HT1080 (cell line): Measurements from ENCODE around the gene CARS2. TPM values are rescaled to one million over a fixed set of nuclear protein-coding genes. Genes with fewer than 3 reads are reported as not detected.
"Not testable (repeated sequence)": the region's sequence is repeated elsewhere in the genome, so short reads cannot be mapped to it uniquely, and the experiment has no call there.

Source experiments
- DNase-seq: peaks from one replicate; pipeline ENCODE4 v3.0.0-alpha.2; 2015; ENCODE audit warnings: low read depth
- total RNA-seq: library from RNA; depleted of rRNA; stranded (reverse); fragments of >200 nt; shearing (Covaris generic); gene quantifications from 2 replicates; pipeline ENCODE4 v1.2.3, GENCODE V29; 2014

Gene CARS2
- total RNA-seq, 1 experiment from 2014 or later, result 88.4 TPM

- DNase-seq, result no peak
Measured at GRCh38 chr13:110620596-110620995, 85.3 kb downstream of the CARS2 start.

GRCh38 chr13:110618780-110619179, 87.1 kb downstream of the CARS2 start:
- no peak for DNase-seq

DNA sequence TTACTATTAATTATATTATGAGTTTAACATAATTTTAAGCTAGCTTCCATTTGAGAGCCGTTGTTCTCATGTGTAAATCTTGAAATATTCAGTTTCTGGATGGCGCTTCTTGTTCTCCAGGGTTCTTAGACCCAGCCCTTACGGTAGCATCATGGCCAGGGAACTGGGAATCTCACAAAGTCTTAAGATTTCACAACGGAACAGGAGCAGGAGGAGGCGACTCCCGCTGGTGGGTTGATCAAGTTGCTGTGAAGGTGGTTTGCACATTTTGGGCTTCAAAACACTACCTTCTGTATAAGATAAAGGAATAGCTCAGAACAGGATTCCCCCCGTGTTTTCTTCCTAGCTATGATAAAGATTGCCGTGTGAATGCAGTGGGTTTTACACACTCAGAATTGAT, 87.7 kb downstream of the CARS2 start:
- no peak for DNase-seq

- no peak for DNase-seq
Measured at GRCh38 chr13:110617321-110618072, 88.4 kb downstream of the CARS2 start.

DNA sequence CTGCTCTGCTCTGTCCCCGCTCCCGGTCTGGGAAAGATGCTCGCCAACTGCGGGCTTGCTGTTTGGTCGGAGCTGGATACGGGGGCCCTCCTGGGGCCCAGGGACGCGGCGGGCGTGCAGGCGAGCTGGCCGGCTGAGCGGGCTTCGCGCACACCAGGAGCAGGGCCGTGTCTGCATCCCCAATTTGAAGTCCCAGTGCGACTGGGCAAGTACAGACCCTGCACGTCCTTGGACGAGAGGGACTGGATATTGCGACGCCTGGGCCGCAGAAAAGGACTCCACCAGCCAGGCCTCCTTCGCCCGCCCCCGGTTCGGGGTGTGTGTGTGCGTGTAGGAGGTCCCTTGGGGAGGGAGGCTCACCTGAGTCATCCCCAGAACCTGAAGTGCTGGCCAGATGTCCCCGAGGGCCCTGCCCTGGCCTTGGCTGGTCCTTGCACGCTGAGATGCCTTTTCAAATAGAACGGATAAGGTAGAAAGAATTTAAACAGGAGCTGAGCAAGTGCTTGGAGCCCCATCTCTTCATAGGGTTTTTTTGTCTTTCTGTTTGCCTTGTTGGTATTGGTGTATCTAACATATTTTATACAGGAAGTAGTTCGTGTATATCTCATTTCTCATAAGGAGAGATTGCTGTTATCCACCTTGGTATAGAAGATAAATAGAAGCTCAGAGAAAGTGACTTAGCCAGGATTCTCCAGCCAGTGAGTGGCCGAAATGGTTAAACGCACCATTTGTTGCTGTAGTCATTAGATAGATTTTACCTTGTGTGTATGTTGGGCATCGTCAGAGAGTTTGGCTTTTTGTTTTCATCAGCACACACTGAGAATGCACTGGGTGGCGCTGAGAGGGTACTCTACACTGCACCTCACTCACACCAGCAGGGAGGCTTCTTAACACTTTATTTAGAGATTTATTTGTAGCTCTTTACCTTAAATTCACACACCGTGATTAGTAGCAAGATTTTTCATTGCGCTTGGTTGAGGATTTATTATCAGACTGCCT, 89.5 kb downstream of the CARS2 start:
- DNase-seq, result peak; percentile 51

DNA sequence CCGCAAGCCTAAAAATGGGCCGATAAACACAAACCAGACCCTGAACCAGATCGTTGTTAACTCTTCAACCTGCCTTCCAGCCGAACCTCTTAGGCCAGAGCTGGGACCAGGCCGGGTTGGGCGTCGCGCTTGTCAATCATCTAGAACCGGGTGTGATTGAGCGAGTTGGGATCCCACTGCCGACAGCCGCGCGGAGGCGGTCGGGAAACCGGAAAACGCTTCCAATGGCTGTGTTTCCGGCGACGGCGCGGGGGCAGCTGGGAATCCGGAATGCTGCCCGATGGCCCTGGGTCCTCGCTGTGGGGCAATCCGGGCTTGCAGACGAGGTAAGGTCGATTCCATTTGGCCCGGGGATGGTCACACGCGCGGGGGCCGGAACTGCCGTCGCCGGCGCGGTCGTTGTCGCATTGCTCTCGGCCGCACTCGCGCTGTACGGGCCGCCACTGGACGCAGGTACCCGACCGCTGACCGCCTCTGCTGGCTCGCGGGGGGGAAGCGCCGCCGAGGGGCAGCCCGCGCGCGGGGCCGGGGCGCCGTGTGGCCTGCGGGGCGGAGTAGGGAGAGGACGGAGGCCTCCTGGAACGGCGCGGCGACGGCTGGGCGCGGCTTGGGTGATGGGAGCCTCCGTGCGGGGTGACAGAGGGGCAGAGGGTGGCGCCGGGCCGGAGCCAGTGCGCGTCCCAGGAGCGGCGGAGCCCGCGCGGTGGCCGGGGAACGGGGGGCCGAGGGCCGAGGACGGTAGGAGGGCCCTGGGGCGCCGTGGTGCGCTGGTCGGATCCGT, 90.4 kb downstream of the CARS2 start, which contains the start of gene NAXD:
Gene NAXD, plus strand, starts transcription at position 224 of the 781 bp plus-strand sequence. Its CDS starts 57 bp downstream, at position 281.
- peak; percentile 94 for DNase-seq

DNA sequence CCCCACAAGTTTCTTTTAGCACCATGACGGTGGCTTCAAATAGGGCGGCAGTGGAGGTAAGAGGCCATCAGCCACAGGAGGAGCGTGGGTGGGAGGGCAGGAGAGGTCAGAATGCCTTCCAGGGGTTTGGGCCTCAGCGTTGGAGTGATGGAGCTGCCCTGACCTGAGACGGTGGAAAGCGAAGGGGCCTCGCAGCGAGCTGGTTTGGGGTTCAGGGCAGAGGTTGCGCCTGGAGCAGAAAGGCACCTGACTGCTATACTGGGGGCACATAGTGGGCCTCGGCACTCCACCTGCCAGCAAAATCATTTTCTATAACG, 91.0 kb downstream of the CARS2 start:
- no peak for DNase-seq

DNA sequence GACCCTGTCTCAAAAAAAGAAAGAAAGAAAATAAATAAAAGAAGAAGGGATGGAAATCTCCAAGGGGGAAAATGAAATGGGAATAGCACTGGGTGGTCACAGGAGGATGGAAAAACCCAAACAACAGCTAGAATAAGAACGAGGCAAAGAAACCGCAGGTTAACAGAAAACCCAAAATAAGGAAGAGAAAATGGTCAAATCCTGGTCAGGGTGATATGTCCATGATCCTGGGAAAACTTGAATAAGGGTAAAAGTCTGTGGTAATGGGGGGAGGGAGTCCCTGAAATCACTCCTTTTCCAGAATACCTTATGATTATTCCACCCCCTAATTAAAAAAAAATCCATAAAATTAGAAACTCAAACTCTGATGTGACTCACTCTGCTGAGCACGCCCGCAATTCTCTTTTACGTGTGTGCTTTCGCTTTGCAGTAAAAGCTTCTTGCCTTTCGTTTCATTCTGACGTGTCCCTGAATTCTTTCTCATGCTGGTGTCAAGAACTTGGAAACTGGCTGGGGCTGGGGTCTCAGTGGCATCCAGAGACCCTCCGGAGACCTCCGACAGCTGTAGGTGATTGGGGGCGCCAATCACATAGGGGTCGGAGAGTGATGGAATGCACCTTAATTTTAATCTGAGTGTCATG, 94.8 kb downstream of the CARS2 start:
- DNase-seq, result peak; percentile 56

DNA sequence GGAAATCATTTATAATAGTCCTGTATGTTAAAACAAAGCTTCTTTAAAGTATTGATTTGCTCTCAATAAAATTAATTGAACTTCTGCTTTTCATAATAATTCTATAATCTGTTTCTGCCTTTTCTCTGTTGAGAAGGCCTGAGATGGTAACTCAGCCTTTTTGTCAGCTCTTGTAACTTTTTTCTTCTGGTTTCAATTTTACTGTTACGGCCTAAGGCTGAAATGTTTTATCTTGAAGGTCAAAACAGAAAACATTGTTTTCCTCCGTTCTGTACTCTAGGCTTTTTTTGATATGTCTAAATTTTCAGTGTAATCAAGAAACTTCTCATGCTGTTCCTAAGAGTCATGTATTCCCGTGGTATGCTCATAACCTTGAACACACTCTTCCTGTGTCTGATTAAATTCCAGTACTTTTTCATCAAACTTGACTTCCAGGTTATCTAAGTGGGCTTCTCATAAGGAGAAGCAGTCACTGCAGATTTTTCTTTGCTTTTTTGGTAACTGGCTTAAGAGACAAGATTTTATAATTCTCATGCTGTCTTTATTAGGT, 98.2 kb downstream of the CARS2 start:
- no peak for DNase-seq

DNA sequence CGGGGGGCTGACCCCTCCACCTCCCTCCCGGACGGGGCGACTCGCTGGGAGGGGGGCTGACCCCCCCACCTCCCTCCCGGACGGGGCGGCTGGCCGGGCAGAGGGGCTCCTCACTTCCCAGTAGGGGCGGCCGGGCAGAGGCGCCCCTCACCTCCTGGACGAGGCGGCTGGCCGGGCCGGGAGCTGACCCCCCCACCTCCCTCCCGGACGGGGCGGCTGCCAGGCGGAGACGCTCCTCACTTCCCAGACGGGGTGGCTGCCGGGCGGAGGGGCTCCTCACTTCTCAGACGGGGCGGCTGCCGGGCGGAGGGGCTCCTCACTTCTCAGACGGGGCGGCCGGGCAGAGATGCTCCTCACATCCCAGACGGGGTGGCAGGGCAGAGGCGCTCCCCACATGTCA, 99.6 kb downstream of the CARS2 start:
- DNase-seq, result not testable (repeated sequence)

- DNase-seq, result no peak
Measured at GRCh38 chr13:110605132-110605531, 100.8 kb downstream of the CARS2 start.

- no peak for DNase-seq
Measured at GRCh38 chr13:110600980-110601379, 104.9 kb downstream of the CARS2 start.

- DNase-seq, result no peak
Measured at GRCh38 chr13:110600261-110600819, 105.6 kb downstream of the CARS2 start.

DNA sequence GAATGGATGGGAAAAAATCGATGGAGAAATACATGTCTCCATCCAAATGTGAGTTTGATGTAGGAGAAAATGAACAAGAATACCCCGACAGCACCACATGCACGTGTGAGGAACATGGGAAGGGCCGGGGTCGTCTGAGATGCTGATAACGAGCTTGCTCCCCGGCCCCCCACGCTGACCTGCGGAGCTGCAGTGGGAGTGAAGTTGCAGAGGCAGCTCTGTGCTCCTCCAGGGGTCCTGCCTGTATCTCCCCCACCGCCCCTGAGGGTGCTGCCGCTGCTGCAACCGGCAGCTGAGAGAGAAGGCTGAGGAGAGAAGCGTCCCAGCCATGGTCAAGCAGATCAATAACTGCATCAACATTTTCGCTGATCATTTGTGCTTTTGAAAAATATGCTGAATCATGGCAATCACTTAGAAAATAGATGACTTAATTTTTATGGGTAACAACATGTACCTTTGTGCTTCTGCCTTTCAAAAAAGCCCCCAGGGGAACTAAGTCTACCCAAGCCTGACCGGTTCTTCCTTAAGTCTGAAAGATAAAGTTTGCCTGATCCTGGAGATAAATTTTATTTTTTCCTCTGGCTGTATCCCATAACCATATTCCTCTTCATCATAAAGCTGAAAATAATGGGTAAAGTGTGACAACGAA, 108.8 kb downstream of the CARS2 start:
- no peak for DNase-seq

GRCh38 chr13:110593430-110594130, 112.3 kb downstream of the CARS2 start:
- DNase-seq, result peak; percentile 54

- peak; percentile 54 for DNase-seq
Measured at GRCh38 chr13:110592665-110593064, 113.3 kb downstream of the CARS2 start.
